ENCODE data around the gene STEAP3.

The STEAP3 gene

GRCh38 chr2:119293900-119294299 is 70.3 kb downstream of the STEAP3 start:
- no peak overlapping the region for H3K27ac Mint-ChIP-seq

GRCh38 chr2:119294671-119295070 is 71.0 kb downstream of the STEAP3 start:
- H3K36me3 Mint-ChIP-seq (ENCODE audit: low read depth) = no peaks in the 10 kb centered on the region
- no peaks in the 10 kb centered on the region for H3K27me3 Mint-ChIP-seq
- no peak overlapping the region for H3K4me3 Mint-ChIP-seq
- H3K9me3 Mint-ChIP-seq = no peaks in the 10 kb centered on the region
- no peak overlapping the region for H3K27ac Mint-ChIP-seq
- peaks cover 3% of the 10 kb centered on the region for H3K4me1 Mint-ChIP-seq (ENCODE audit: low read depth)

More at GRCh38 chr2:119293900-119294299, 70.3 kb downstream of the STEAP3 start:
- H3K9me3 Mint-ChIP-seq = no peaks in the 10 kb centered on the region
- no peaks in the 10 kb centered on the region for H3K36me3 Mint-ChIP-seq (ENCODE audit: low read depth)
- no peak overlapping the region for H3K4me3 Mint-ChIP-seq
- no peaks in the 10 kb centered on the region for H3K27me3 Mint-ChIP-seq
- peaks cover 3% of the 10 kb centered on the region for H3K4me1 Mint-ChIP-seq (ENCODE audit: low read depth)

DNA sequence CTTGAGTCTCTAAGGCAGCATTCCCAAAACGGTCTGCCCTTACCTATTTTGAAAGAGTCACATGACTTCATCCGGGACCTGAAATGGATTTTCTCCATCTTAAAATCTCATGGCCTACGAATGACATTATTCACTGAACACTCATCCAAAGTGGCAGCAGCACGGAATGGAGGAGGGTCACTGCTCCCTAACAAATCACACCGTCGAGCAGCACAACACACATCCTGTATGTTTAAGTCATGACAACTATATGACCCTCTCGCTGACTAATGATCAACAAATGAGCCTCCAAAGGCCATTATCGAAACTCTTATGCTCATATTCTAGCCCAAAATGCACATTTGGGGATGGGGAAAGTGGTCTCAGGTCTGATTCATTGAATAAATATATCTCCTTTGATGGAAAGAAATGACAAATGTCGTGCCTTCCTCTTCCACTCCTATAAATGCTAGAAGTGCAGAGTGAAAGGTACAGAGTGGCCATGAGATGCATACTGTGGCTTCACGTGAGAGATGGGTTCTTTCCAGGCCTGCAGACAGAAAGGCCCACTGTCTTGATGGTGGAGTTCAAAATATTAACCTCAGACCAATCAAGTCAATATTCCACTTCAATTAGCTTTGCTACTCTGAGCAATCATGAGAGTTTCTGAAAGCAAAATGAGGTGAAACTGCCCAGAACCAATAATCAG is 72.2 kb downstream of the STEAP3 start:
- Mint-ChIP-seq H3K36me3 (ENCODE audit: low read depth) (no peaks in the 10 kb centered on the region), H3K27ac (no peak overlapping the region), H3K4me1 (ENCODE audit: low read depth) (peaks cover 3% of the 10 kb centered on the region), H3K4me3 (no peak overlapping the region), H3K27me3 (no peaks in the 10 kb centered on the region), H3K9me3 (no peaks in the 10 kb centered on the region)

- no peaks in the 10 kb centered on the region for H3K36me3 Mint-ChIP-seq (ENCODE audit: low read depth)
- H3K27me3 Mint-ChIP-seq = no peaks in the 10 kb centered on the region
- H3K27ac Mint-ChIP-seq = no peak overlapping the region
- no peak overlapping the region for H3K4me3 Mint-ChIP-seq
- no peaks in the 10 kb centered on the region for H3K9me3 Mint-ChIP-seq
- H3K4me1 Mint-ChIP-seq (ENCODE audit: low read depth) = no peaks in the 10 kb centered on the region
Measured at GRCh38 chr2:119301413-119301812, 77.8 kb downstream of the STEAP3 start.

DNA sequence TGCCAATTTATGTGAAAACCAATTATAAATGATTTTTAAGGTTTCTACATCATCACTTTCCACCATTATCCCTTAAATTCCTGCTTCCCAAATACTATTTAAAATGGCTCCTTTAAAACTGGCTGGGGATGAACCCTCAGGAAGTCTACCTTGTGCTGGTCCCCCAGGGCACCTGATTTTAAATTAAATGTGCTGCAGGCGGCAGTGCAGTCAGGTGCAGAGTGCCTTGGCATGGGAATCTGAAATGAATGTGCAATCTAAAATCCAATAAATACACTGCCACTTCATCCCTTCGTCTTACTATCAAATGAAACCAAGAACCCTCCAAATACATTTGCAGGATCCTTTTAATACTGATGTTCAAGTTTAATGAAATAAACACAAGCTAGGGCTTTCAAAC is 81.2 kb downstream of the STEAP3 start:
- no peak overlapping the region for H3K27ac Mint-ChIP-seq

DNA sequence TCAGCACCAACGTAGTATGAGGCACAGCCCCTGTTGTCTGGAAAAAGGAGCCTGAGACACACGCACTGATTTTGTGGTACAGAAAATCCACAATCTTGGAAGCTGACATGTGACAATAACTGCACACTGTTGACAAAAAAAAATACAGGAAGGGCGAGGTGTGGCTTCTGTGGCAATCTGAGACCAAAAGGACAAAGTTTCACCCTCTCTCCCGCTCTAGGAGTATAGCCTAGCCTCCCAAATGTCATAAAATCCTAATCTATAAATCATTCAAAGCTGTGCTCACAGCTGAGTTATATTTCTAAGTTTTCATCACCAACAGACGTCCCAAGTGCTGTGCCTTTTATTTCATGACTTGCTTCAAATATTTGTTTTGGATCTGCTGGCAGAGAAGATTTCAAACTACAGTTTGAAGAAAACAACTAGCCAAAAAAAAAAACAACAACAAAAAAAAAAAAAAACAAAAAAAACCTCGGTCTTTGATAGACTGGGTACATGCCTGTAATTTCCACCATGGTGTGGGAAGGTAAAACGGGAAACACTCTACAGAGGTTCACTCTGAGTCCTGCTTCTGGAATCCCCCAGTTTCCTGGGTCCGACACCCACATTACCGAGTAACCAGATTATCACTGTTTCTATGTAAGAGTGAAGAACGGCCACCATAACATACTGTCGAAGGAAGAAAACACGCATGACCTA is 82.0 kb downstream of the STEAP3 start:
- H3K4me1 Mint-ChIP-seq (ENCODE audit: low read depth) = no peaks in the 10 kb centered on the region
- H3K4me3 Mint-ChIP-seq = no peak overlapping the region
- H3K36me3 Mint-ChIP-seq (ENCODE audit: low read depth) = no peaks in the 10 kb centered on the region
- H3K27me3 Mint-ChIP-seq = no peaks in the 10 kb centered on the region
- H3K9me3 Mint-ChIP-seq = no peaks in the 10 kb centered on the region
- H3K27ac Mint-ChIP-seq = no peak overlapping the region

More for the DNA sequence above, 81.2 kb downstream of the STEAP3 start:
- Mint-ChIP-seq H3K9me3 (no peaks in the 10 kb centered on the region), H3K4me1 (ENCODE audit: low read depth) (no peaks in the 10 kb centered on the region), H3K4me3 (no peak overlapping the region), H3K27me3 (no peaks in the 10 kb centered on the region), H3K36me3 (ENCODE audit: low read depth) (no peaks in the 10 kb centered on the region)

DNA sequence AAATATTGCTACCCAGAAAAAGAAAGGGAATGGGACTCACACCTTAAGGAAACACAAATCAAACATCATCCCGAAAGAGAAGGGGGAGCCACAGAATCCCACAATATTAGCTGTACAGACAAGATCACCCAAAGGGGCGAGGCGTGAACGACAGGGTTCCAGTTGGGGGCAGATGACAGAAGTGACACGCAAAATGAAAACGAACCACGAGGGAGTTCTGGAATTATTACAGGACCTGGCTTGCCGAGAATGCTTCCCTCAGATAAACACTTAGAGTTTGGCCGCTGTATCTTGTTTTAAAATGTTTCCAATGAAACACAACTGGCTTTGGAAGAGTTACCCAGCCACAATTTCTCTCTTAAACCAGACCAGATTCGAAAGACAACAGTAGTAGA is 82.6 kb downstream of the STEAP3 start:
- Mint-ChIP-seq H3K9me3 (no peaks in the 10 kb centered on the region), H3K4me1 (ENCODE audit: low read depth) (no peaks in the 10 kb centered on the region), H3K27ac (no peak overlapping the region), H3K27me3 (no peaks in the 10 kb centered on the region), H3K4me3 (no peak overlapping the region), H3K36me3 (ENCODE audit: low read depth) (peaks cover 4% of the 10 kb centered on the region)

DNA sequence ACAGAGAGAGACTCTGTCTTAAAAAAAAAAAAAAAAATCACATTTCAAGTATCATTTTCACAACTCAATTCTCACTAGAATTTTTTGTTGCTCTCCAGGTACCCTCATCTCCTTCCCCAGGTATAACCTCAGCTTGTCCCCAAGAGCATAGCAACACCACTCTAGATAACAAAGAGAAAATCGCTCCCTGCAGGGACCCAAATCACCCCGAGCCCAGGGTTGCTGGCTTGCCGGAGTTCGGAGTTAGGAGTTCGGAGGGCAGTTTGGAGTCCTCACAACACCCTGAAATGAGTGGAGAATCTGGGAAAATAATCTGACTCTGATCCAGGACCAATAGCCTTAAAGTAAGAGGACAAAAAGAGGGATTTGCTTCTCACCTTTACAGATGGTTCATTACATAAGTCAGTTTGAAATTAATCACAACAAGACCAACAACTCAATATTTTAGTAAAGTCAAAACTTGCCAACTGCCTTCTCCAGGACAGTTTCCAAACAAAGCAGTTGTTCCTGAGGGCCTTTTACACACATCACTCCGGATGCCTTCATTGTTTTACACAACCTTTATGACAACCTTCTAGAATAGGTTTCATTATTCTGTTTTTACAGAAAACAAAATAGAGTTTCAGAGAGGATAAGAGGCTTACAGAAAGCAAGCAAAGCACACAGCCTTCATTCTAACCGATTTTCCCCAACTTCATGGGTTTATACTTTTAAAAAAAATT is 83.9 kb downstream of the STEAP3 start:
- Mint-ChIP-seq H3K4me1 (ENCODE audit: low read depth) (no peaks in the 10 kb centered on the region), H3K36me3 (ENCODE audit: low read depth) (peaks cover 6% of the 10 kb centered on the region), H3K4me3 (no peak overlapping the region), H3K27me3 (no peaks in the 10 kb centered on the region), H3K27ac (no peak overlapping the region), H3K9me3 (no peaks in the 10 kb centered on the region)

- Mint-ChIP-seq H3K4me3 (no peak overlapping the region), H3K27ac (no peak overlapping the region), H3K4me1 (ENCODE audit: low read depth) (no peaks in the 10 kb centered on the region), H3K9me3 (no peaks in the 10 kb centered on the region), H3K27me3 (no peaks in the 10 kb centered on the region), H3K36me3 (ENCODE audit: low read depth) (peaks cover 6% of the 10 kb centered on the region)
Measured at GRCh38 chr2:119308793-119309330, 85.2 kb downstream of the STEAP3 start.

DNA sequence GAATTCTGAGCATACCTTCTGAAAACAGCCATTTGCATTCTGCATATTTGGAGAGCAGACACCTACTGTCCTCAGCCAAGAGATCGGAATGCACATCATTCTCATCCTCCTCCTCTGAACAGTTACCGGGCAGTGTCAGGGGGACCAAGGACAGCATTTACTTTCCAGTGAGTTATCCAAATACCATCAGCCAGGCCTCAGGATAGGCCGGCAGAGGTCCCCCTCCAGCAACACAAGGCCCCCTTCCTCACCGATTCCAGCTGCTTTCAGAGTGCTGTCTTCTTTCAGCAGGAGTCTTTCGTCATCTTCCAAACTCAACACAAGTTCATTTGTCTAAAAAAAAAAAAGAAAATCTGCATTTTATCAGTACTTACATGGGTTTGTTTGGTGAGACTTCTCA is 87.7 kb downstream of the STEAP3 start:
- Mint-ChIP-seq H3K36me3 (ENCODE audit: low read depth) (peaks cover 6% of the 10 kb centered on the region), H3K4me3 (no peak overlapping the region), H3K4me1 (ENCODE audit: low read depth) (no peaks in the 10 kb centered on the region), H3K27ac (no peak overlapping the region), H3K27me3 (no peaks in the 10 kb centered on the region), H3K9me3 (no peaks in the 10 kb centered on the region)

DNA sequence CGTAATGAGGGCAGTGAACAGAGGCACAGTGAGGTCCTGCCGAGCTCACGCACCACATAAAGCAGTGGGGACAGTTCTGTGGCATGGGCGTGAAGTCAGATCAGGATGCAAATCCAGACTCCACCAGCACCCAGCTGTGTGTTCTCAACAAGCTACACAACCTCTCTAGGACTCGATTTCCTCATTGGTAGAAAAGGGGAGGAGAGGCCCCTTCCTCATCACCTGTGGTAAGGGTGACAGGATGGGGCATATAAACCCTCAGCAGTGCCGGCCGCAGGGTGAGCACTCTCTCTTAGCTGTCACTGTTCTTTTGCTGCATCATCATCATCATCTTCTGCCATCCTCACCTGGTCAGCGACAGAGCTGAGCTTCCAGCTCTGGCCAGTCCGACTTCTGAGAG is 88.2 kb downstream of the STEAP3 start:
- Mint-ChIP-seq H3K9me3 (no peaks in the 10 kb centered on the region), H3K4me3 (no peak overlapping the region), H3K4me1 (ENCODE audit: low read depth) (no peaks in the 10 kb centered on the region), H3K36me3 (ENCODE audit: low read depth) (peaks cover 6% of the 10 kb centered on the region), H3K27ac (no peak overlapping the region), H3K27me3 (no peaks in the 10 kb centered on the region)
